ENCODE results near the gene ZFYVE21. TPM values are rescaled to one million over a fixed set of nuclear protein-coding genes. Genes with fewer than 3 reads are reported as not detected.

Gene ZFYVE21
- total RNA-seq, 1 experiment from 2014 or later, result 47.2 TPM

DNA sequence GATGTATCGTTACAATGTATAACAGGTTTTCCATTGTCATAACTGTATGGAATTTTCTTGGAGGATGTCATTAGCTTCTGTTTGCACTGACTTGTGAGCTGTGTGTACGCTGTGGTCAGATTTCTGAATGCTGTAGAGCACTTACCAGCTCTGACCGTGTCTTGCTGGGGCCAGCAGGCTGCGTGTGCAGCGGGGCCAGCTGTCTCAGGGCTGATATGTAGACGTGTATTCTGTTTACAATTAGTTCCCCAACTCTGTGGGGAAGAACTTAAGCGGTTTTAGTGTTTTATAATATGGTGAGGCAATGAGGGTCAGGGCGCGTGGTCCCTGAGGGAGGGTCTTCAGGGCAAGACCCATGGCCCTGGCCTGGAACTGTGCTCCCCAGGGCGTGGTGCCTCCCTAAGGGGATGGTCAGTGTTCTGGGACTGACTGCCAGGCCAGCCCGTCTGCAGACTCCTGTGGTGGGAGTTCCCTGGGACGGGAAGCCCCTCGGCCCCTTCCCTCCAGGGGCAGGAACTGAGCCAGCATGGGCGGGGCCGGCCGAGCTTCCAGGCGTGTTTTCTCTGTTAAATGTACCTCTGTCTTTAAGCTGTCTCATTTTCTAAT is 19.0 kb upstream of the ZFYVE21 start:
- peaks cover 36% of the 10 kb centered on the region; the same call in 1 of the 2 replicates for H3K36me3 ChIP-seq (ENCODE audit: low read depth, low read length)
- DNase-seq (no peak), ATAC-seq (no peak)
- no peaks in the 10 kb centered on the region for H3K79me2 ChIP-seq (ENCODE audit: low read length)
- H4K20me1 ChIP-seq (ENCODE audit: low read length), result peaks cover 8% of the 10 kb centered on the region; the same call in 1 of the 2 replicates
- peaks cover 6% of the 10 kb centered on the region for H3F3A ChIP-seq (ENCODE audit: low read length, unreplicated experiment)
- TF ChIP-seq EZH2 (IDR thresholded peaks at IDR 0.05; ENCODE audit: low read length, unreplicated experiment), result no peak
- no peak for TF ChIP-seq EZH2phosphoT487 (IDR thresholded peaks at IDR 0.05; ENCODE audit: borderline replicate concordance, low read length)
- no peak for TF ChIP-seq CTCF (conservative IDR thresholded peaks at IDR 0.05; ENCODE audit: low read depth, low read length)
- ChIA-PET POLR2A (ENCODE audit: unreplicated experiment) (no interaction called here), CTCF (no interaction called here)
- H3K4me1 ChIP-seq (ENCODE audit: insufficient read depth, low read length), result peaks cover 23% of the 10 kb centered on the region
- H3K9me3 ChIP-seq (ENCODE audit: low read length), result no peaks in the 10 kb centered on the region
- no peaks in the 10 kb centered on the region for H3K9me2 ChIP-seq (replicated peaks; ENCODE audit: low read length)
- no peak overlapping the region for H3K27ac ChIP-seq (ENCODE audit: low read length)
- H2AFZ ChIP-seq (ENCODE audit: low read length), result no peak overlapping the region
- TSS peak; percentile 3 for BruUV-seq (replicated peaks)
- intact Hi-C loops (cut with micrococcal nuclease), result no loop called here
- H3K4me2 ChIP-seq (ENCODE audit: low read length), result no peak overlapping the region
- no peaks in the 10 kb centered on the region for H3K27me3 ChIP-seq (ENCODE audit: low read length)
- H3K9ac ChIP-seq (ENCODE audit: low read length), result no peak overlapping the region
- no peak overlapping the region for H3K4me3 ChIP-seq (ENCODE audit: low read length)

- no TSS peak for BruUV-seq (replicated peaks)
- no peak for DNase-seq
- ATAC-seq, result no peak
- intact Hi-C loops (cut with micrococcal nuclease), result no loop called here
- ChIA-PET POLR2A (ENCODE audit: unreplicated experiment) (no interaction called here), CTCF (no interaction called here)
- Histone ChIP-seq H3K9ac (ENCODE audit: low read length) (no peak overlapping the region), H3K4me1 (ENCODE audit: insufficient read depth, low read length) (peaks cover 18% of the 10 kb centered on the region), H2AFZ (ENCODE audit: low read length) (no peak overlapping the region), H3F3A (ENCODE audit: low read length, unreplicated experiment) (peaks cover 6% of the 10 kb centered on the region), H3K36me3 (ENCODE audit: low read depth, low read length) (peaks cover 36% of the 10 kb centered on the region; the same call in 1 of the 2 replicates), H4K20me1 (ENCODE audit: low read length) (peaks cover 8% of the 10 kb centered on the region; the same call in 1 of the 2 replicates), H3K27ac (ENCODE audit: low read length) (no peak overlapping the region), H3K4me2 (ENCODE audit: low read length) (no peak overlapping the region), H3K79me2 (ENCODE audit: low read length) (no peaks in the 10 kb centered on the region), H3K4me3 (ENCODE audit: low read length) (no peak overlapping the region), H3K9me2 (replicated peaks; ENCODE audit: low read length) (no peaks in the 10 kb centered on the region), H3K9me3 (ENCODE audit: low read length) (no peaks in the 10 kb centered on the region), H3K27me3 (ENCODE audit: low read length) (no peaks in the 10 kb centered on the region)
- TF ChIP-seq EZH2 (IDR thresholded peaks at IDR 0.05; ENCODE audit: low read length, unreplicated experiment), result no peak
- no peak for TF ChIP-seq EZH2phosphoT487 (IDR thresholded peaks at IDR 0.05; ENCODE audit: borderline replicate concordance, low read length)
- TF ChIP-seq CTCF (conservative IDR thresholded peaks at IDR 0.05; ENCODE audit: low read depth, low read length), result no peak
Observed at GRCh38 chr14:103697206-103697602, 18.4 kb upstream of the ZFYVE21 start.

DNA sequence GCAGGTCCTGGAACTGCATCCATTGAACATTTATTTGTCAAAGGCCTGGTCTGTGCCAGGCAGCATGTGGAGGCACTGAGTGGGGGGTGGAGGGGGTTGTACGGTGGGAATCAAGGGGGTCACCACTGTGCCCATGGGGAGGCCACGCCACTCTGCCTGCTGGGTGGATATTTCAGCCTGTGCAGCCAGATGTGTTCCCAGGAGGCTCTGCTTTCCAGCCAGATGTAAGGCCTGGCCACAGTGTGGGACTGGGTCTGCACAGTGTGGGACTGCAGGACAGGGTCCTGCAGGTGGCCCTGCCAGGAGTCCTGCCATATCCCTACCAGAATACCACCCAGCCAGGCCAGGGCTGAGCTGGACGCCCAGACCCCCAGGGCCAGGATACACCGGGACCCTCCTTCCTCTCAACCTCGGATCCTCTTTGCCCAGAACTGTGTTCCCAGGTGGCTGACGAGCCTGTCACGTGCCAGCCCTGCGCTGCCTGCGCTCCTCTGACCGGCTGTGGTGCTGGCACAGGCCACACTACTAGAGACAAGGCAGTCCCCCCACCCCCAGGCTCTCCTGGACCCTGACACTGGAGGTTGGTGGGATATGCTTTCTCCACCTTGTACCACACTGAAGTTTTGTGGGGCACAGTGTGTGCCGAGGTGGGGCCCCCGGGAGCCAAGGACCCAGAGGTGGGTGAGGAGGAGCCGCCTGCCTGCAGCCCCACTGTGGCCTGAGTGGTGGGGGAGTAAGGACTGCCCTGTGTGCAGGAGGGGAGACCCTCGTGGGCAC is 17.8 kb upstream of the ZFYVE21 start:
- H3K9me3 ChIP-seq (ENCODE audit: low read length), result no peaks in the 10 kb centered on the region
- no peak overlapping the region for H3K9ac ChIP-seq (ENCODE audit: low read length)
- no peak for ATAC-seq
- H4K20me1 ChIP-seq (ENCODE audit: low read length), result peaks cover 8% of the 10 kb centered on the region; the same call in 1 of the 2 replicates
- POLR2A ChIA-PET (ENCODE audit: unreplicated experiment), result no interaction called here
- H2AFZ ChIP-seq (ENCODE audit: low read length), result no peak overlapping the region
- no peak overlapping the region for H3K4me2 ChIP-seq (ENCODE audit: low read length)
- H3K9me2 ChIP-seq (replicated peaks; ENCODE audit: low read length), result no peaks in the 10 kb centered on the region
- CTCF ChIA-PET, result no interaction called here
- H3K79me2 ChIP-seq (ENCODE audit: low read length), result no peaks in the 10 kb centered on the region
- intact Hi-C loops (cut with micrococcal nuclease), result no loop called here
- peaks cover 6% of the 10 kb centered on the region for H3F3A ChIP-seq (ENCODE audit: low read length, unreplicated experiment)
- H3K4me3 ChIP-seq (ENCODE audit: low read length), result no peak overlapping the region
- no TSS peak for BruUV-seq (replicated peaks)
- TF ChIP-seq EZH2 (IDR thresholded peaks at IDR 0.05; ENCODE audit: low read length, unreplicated experiment) (no peak), CTCF (conservative IDR thresholded peaks at IDR 0.05; ENCODE audit: low read depth, low read length) (no peak), EZH2phosphoT487 (IDR thresholded peaks at IDR 0.05; ENCODE audit: borderline replicate concordance, low read length) (no peak)
- no peak overlapping the region for H3K27ac ChIP-seq (ENCODE audit: low read length)
- H3K27me3 ChIP-seq (ENCODE audit: low read length), result no peaks in the 10 kb centered on the region
- no peak for DNase-seq
- H3K4me1 ChIP-seq (ENCODE audit: insufficient read depth, low read length), result peaks cover 13% of the 10 kb centered on the region
- peaks cover 34% of the 10 kb centered on the region; the same call in 1 of the 2 replicates for H3K36me3 ChIP-seq (ENCODE audit: low read depth, low read length)

Data from PC-3 (cell line).